NB4 (cell line): ENCODE results near the gene SEL1L.

Experiments used
- CTCF ChIP-seq: IDR thresholded peaks from one replicate; pipeline ENCODE4 v1.5.1; 2012; ENCODE audit warnings: low read depth, low read length
- MYC ChIP-seq: IDR thresholded peaks from 2 replicates; pipeline ENCODE4 v1.6.1; 2011; ENCODE audit warnings: low read depth, low read length
- POLR2A ChIP-seq: IDR thresholded peaks from 2 replicates; pipeline ENCODE4 v1.6.1; 2011; ENCODE audit warnings: mild to moderate bottlenecking; ENCODE audit not compliant: insufficient read length; ENCODE audit errors: extremely low read depth
- TF ChIP-seq, protein P1 (sequence below): IDR thresholded peaks from 2 replicates; pipeline ENCODE4 v1.6.1; 2011; ENCODE audit warnings: low read depth, low read length

DNA sequence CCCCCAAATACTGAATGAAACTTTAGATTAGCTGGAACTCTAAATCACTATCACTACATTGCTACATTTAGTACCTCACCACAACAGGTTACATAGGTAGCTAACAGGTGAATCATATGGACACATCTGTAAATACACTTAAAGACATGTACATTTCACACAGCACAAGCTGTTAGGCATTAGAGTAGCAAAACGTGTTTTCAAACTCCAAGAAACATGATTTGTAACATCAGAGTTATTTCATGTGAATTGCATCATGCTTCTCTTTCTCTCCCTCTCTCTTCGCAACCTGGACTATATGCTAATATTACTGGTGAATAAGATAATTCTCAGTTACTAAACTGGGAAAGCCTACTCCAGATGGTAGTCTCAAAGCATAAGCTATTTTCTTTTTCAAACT, 4.3 kb downstream of the SEL1L start:
- TF ChIP-seq CTCF = no peak
- TF ChIP-seq POLR2A = no peak
- TF ChIP-seq, protein P1, sequence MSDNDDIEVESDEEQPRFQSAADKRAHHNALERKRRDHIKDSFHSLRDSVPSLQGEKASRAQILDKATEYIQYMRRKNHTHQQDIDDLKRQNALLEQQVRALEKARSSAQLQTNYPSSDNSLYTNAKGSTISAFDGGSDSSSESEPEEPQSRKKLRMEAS = no peak
- no peak for TF ChIP-seq MYC
